HFFc6 (cell line): ENCODE measurements around the gene TSEN54. TPM values are rescaled to one million over a fixed set of nuclear protein-coding genes. Genes with fewer than 3 reads are reported as not detected.

Source experiments
- DNase-seq: peaks from one replicate; pipeline ENCODE4 v3.0.0-alpha.2; 2018
- H3K27ac Mint-ChIP-seq: 2 replicates; pipeline ENCODE4 v1.8.0; 2020; ENCODE audit warnings: mild to moderate bottlenecking, mixed read lengths
- H3K27me3 Mint-ChIP-seq: 2 replicates; pipeline ENCODE4 v1.8.0; 2021; ENCODE audit warnings: mild to moderate bottlenecking, moderate library complexity, mixed read lengths; ENCODE audit not compliant: insufficient read depth
- H3K36me3 Mint-ChIP-seq: 2 replicates; pipeline ENCODE4 v1.8.0; 2021; ENCODE audit warnings: low read depth, mixed read lengths
- H3K4me1 Mint-ChIP-seq: 2 replicates; pipeline ENCODE4 v1.8.0; 2020; ENCODE audit warnings: low read depth, mixed read lengths
- H3K4me3 Mint-ChIP-seq: 2 replicates; pipeline ENCODE4 v1.8.0; 2020; ENCODE audit warnings: mild to moderate bottlenecking, moderate library complexity, mixed read lengths
- H3K9me3 Mint-ChIP-seq: 2 replicates; pipeline ENCODE4 v1.8.0; 2020; ENCODE audit warnings: mild to moderate bottlenecking, mixed read lengths
- CTCF ChIP-seq: fragments of 200-600 bp; sonication (generic); IDR thresholded peaks from 2 replicates; pipeline ENCODE4 v1.5.0; 2021; ENCODE audit warnings: antibody characterized with exemption, mild to moderate bottlenecking
- total RNA-seq, 6 experiments: library from RNA; stranded (reverse); fragmentation: NEBNext Ultra II Directional; extraction: Animal tissue kit (Norgen Biotek cat#: 25700); gene quantifications; 2 replicates in 1 of 6; 3 replicates in 5 of 6; pipeline ENCODE4 v1.2.3, GENCODE V29; 2021

Gene TSEN54
- total RNA-seq, 6 experiments from 2014 or later = 8.7 to 11.1 (median 9.4) TPM

- Mint-ChIP-seq H3K27ac (no peak overlapping the region), H3K36me3 (no peaks in the 10 kb centered on the region), H3K27me3 (no peaks in the 10 kb centered on the region; the same call in 1 of the 2 replicates), H3K4me3 (no peak overlapping the region), H3K9me3 (no peaks in the 10 kb centered on the region), H3K4me1 (peaks cover 7% of the 10 kb centered on the region; the same call in 1 of the 2 replicates)
- no peak for TF ChIP-seq CTCF
- no peak for DNase-seq
Measured at GRCh38 chr17:75505152-75505409, 11.2 kb upstream of the TSEN54 start.

DNA sequence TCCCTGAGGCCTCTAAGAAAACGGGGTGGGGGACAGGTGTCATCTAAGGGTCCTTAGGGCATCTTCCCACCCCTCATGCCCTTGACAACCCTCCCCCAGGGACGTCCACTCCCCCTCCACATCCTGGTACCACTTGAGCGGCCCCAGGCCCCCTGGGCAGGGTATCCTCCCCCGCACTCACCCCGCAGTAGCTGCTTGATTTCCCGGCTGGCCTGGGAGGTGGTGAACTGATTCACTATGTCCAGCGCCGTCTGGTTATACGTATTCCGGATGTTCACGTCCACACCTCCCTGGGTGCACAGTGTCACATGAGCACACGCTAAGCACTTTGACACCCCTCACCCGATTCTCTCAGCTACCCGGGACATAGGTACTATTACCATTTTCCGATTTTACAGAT lies 10.7 kb upstream of the TSEN54 start:
- no peak overlapping the region for H3K27ac Mint-ChIP-seq
- H3K4me1 Mint-ChIP-seq = peaks cover 7% of the 10 kb centered on the region; the same call in 1 of the 2 replicates
- no peaks in the 10 kb centered on the region for H3K36me3 Mint-ChIP-seq

GRCh38 chr17:75506134-75506533 lies 10.2 kb upstream of the TSEN54 start:
- DNase-seq = no peak
- H3K4me3 Mint-ChIP-seq = no peak overlapping the region
- no peaks in the 10 kb centered on the region; the same call in 1 of the 2 replicates for H3K27me3 Mint-ChIP-seq
- TF ChIP-seq CTCF = no peak
- H3K4me1 Mint-ChIP-seq = peaks cover 7% of the 10 kb centered on the region; the same call in 1 of the 2 replicates
- no peaks in the 10 kb centered on the region for H3K9me3 Mint-ChIP-seq
- H3K36me3 Mint-ChIP-seq = no peaks in the 10 kb centered on the region
- H3K27ac Mint-ChIP-seq = no peak overlapping the region

More for the DNA sequence above, 10.7 kb upstream of the TSEN54 start:
- no peak for TF ChIP-seq CTCF
- Mint-ChIP-seq H3K4me3 (no peak overlapping the region), H3K27me3 (no peaks in the 10 kb centered on the region; the same call in 1 of the 2 replicates), H3K9me3 (no peaks in the 10 kb centered on the region)
- DNase-seq = no peak

DNA sequence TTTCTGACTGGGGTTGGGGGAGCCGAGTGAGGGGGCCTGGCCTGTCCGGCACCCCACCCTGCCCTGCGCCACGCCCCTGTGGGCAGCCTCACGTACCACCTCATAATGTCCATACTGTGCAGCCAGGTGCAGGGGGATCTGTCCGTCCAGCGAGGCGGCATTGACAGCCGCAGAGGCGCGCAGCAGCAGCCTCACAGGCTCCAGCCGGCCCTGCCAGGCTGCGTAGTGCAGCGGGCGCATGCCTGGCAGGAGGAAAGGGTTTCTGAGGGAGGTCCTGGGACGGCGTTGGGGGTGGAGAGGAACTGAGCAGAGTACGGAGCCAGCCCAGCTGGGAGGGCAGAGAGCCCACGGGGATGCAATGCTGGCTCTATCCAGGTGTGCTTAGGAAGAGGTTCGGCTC lies 9.4 kb upstream of the TSEN54 start:
- no peaks in the 10 kb centered on the region; the same call in 1 of the 2 replicates for H3K27me3 Mint-ChIP-seq
- H3K4me1 Mint-ChIP-seq = peaks cover 10% of the 10 kb centered on the region
- no peak overlapping the region for H3K27ac Mint-ChIP-seq
- no peak overlapping the region for H3K4me3 Mint-ChIP-seq
- TF ChIP-seq CTCF = no peak
- no peak for DNase-seq
- H3K9me3 Mint-ChIP-seq = no peaks in the 10 kb centered on the region
- H3K36me3 Mint-ChIP-seq = no peaks in the 10 kb centered on the region

- DNase-seq = no peak
Measured at GRCh38 chr17:75507733-75508719, 8.3 kb upstream of the TSEN54 start.

More at GRCh38 chr17:75507733-75508719, 8.3 kb upstream of the TSEN54 start:
- TF ChIP-seq CTCF = no peak
- H3K36me3 Mint-ChIP-seq = no peaks in the 10 kb centered on the region
- H3K4me1 Mint-ChIP-seq = peaks cover 21% of the 10 kb centered on the region
- H3K27me3 Mint-ChIP-seq = no peaks in the 10 kb centered on the region; the same call in 1 of the 2 replicates
- H3K27ac Mint-ChIP-seq = no peak overlapping the region
- H3K9me3 Mint-ChIP-seq = no peaks in the 10 kb centered on the region
- H3K4me3 Mint-ChIP-seq = no peak overlapping the region
